ENCODE data around the gene SLC39A13.

Gene SLC39A13

DNA sequence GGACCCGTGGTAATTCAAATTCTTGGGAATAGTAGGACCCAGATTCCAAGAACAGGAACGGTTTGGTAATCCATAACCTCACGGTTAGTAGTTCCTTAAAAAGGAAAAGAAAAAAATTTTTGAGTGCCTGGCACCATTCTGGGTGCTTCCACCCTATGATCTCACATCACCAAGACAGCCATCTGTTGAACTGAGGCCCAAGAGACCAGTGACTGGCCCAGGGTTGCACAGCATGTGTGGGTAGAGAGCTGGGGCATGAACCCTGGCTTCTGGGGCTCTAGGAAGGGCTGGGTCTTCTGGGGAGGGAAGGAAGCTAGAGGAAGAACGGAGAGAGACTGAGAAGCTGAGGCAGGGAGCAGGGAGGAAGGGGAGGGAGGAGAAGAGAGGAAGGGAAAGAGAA, 25.3 kb upstream of the SLC39A13 start:
- H3K9ac ChIP-seq (ENCODE audit: low read depth in 1 of 2, low read length in 2 of 2), result no peak overlapping the region
- H3K9me3 ChIP-seq (ENCODE audit: control insufficient read depth in 1 of 2, low read length in 2 of 2), result no peaks in the 10 kb centered on the region
- no peaks in the 10 kb centered on the region for H3K27me3 ChIP-seq (ENCODE audit: control insufficient read depth in 1 of 2, insufficient read depth in 2 of 2, low read length in 2 of 2)
- no peaks in the 10 kb centered on the region for H3K36me3 ChIP-seq (ENCODE audit: control insufficient read depth in 1 of 2, insufficient read depth in 2 of 2, low read length in 2 of 2)
- no peak overlapping the region for H3K27ac ChIP-seq (ENCODE audit: low read depth, low read length)
- H3K4me1 ChIP-seq (ENCODE audit: control insufficient read depth in 1 of 2, insufficient read depth in 2 of 2, low read length in 2 of 2), result no peaks in the 10 kb centered on the region
- no peak overlapping the region for H3K4me3 ChIP-seq (ENCODE audit: low read depth in 1 of 2, low read length in 2 of 2)

DNA sequence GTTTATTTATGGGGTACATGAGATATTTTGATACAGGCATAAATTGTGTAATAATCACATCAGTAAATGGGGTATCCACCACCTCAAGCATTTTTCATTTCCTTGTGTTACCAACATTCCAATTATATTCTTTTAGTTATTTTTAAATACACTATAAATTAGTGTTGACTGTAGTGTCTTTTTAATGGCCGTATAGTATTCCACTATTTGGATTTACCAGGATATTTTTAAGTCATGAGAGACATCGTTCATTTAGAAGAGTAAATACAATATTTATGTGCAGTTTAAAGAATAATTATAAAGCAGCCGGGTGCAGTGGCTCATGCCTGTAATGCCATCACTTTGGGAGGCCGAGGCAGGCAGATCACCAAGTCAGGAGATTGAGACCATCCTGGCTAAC, 23.9 kb upstream of the SLC39A13 start:
- H3K9me3 ChIP-seq (ENCODE audit: control insufficient read depth in 1 of 2, low read length in 2 of 2), result no peaks in the 10 kb centered on the region
- no peaks in the 10 kb centered on the region for H3K27me3 ChIP-seq (ENCODE audit: control insufficient read depth in 1 of 2, insufficient read depth in 2 of 2, low read length in 2 of 2)
- H3K4me1 ChIP-seq (ENCODE audit: control insufficient read depth in 1 of 2, insufficient read depth in 2 of 2, low read length in 2 of 2), result peaks cover 0 to under 1% of the 10 kb centered on the region in 2 donors
- H3K9ac ChIP-seq (ENCODE audit: low read depth in 1 of 2, low read length in 2 of 2), result no peak overlapping the region
- H3K4me3 ChIP-seq (ENCODE audit: low read depth in 1 of 2, low read length in 2 of 2), result no peak overlapping the region
- H3K27ac ChIP-seq (ENCODE audit: low read depth, low read length), result no peak overlapping the region
- no peaks in the 10 kb centered on the region for H3K36me3 ChIP-seq (ENCODE audit: control insufficient read depth in 1 of 2, insufficient read depth in 2 of 2, low read length in 2 of 2)

DNA sequence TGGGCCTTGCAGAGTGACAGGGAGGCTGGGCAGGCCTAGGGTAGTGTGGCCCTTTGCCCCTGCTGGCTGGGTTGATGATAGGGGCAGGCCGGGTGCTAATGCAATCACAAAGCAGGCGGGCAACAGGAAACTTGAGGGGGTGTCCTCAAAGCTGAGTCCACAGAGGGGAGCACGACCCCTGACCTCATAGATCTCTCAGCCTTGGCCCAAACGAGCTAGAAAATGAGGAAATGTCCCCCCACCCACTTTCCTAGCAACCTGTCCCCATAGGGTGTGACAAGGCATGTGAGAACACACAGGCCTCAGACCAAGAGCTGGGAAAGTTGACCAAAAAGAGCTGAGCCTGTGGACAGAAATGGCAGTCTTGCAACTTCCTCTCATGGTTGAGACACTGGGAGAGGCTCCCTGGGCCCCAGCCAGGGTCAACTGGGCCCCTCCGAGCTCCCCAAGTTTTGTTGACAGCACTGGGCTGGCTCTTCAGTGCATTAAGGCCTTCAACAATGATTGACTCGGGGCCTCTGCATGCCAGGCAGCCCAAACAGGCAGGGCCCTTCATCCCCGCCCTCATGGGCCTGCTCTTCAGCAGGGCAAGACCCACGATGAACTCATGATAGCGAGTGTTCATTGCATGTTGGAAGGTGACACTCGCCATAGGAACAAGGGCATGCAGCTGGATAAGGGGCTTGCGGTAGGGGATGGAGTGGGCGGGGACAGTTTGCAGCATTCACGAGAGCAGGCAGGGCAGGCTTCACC, 20.3 kb upstream of the SLC39A13 start:
- no peak overlapping the region for H3K9ac ChIP-seq (ENCODE audit: low read depth in 1 of 2, low read length in 2 of 2)
- no peaks in the 10 kb centered on the region for H3K36me3 ChIP-seq (ENCODE audit: control insufficient read depth in 1 of 2, insufficient read depth in 2 of 2, low read length in 2 of 2)
- H3K27me3 ChIP-seq (ENCODE audit: control insufficient read depth in 1 of 2, insufficient read depth in 2 of 2, low read length in 2 of 2), result no peaks in the 10 kb centered on the region
- H3K27ac ChIP-seq (ENCODE audit: low read depth, low read length), result no peak overlapping the region
- H3K4me3 ChIP-seq (ENCODE audit: low read depth in 1 of 2, low read length in 2 of 2), result no peak overlapping the region
- peaks cover 0 to 8% of the 10 kb centered on the region in 2 donors for H3K4me1 ChIP-seq (ENCODE audit: control insufficient read depth in 1 of 2, insufficient read depth in 2 of 2, low read length in 2 of 2)
- H3K9me3 ChIP-seq (ENCODE audit: control insufficient read depth in 1 of 2, low read length in 2 of 2), result no peaks in the 10 kb centered on the region

DNA sequence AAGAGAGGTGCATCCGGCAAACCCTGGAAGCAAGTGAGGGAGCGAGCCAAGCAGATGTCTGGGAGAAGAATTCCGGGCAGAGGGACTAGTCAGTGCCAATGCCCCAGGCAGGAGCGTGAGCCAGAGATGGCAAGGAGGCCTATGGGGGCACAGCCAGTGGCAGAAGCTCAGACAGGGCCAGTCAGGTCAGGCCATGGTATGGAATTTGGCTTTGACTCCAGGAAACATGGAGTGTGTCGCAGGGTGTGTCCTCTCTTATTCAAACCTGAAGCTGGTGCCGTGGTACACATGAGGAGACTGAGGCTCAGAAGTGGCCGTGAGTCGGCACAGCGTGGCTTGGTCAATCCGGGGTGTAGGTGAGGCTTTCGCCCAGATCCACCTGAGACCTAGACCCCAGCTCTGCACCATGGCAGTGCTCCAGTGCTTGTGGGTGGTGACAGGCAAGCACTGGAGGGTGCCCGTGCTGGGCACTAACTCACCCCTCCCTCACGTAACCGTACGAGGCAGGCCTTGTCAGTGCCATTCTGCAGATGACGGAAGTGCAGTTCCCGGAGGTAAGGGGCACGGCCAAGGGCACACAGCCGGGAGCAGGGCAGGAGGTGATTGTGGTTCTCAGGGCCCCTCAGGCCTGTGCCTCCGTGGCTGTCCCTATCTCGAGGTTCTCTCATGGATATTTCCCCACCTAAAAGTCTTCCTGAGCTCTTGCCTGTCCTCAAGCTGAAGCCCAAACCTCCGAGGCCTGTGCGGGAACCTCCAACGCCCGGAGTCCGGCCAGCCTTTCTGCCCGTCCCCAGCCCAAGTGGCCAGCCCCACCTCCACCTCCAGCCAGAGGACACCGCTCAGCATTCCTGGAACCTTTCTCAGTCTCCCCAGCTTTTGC, 19.5 kb upstream of the SLC39A13 start:
- Histone ChIP-seq H3K27ac (ENCODE audit: low read depth, low read length) (no peak overlapping the region), H3K36me3 (ENCODE audit: control insufficient read depth in 1 of 2, insufficient read depth in 2 of 2, low read length in 2 of 2) (no peaks in the 10 kb centered on the region), H3K4me1 (ENCODE audit: control insufficient read depth in 1 of 2, insufficient read depth in 2 of 2, low read length in 2 of 2) (peaks cover 4 to 15% of the 10 kb centered on the region in 2 donors), H3K9me3 (ENCODE audit: control insufficient read depth in 1 of 2, low read length in 2 of 2) (no peaks in the 10 kb centered on the region), H3K27me3 (ENCODE audit: control insufficient read depth in 1 of 2, insufficient read depth in 2 of 2, low read length in 2 of 2) (no peaks in the 10 kb centered on the region), H3K4me3 (ENCODE audit: low read depth in 1 of 2, low read length in 2 of 2) (no peak overlapping the region), H3K9ac (ENCODE audit: low read depth in 1 of 2, low read length in 2 of 2) (no peak overlapping the region)

DNA sequence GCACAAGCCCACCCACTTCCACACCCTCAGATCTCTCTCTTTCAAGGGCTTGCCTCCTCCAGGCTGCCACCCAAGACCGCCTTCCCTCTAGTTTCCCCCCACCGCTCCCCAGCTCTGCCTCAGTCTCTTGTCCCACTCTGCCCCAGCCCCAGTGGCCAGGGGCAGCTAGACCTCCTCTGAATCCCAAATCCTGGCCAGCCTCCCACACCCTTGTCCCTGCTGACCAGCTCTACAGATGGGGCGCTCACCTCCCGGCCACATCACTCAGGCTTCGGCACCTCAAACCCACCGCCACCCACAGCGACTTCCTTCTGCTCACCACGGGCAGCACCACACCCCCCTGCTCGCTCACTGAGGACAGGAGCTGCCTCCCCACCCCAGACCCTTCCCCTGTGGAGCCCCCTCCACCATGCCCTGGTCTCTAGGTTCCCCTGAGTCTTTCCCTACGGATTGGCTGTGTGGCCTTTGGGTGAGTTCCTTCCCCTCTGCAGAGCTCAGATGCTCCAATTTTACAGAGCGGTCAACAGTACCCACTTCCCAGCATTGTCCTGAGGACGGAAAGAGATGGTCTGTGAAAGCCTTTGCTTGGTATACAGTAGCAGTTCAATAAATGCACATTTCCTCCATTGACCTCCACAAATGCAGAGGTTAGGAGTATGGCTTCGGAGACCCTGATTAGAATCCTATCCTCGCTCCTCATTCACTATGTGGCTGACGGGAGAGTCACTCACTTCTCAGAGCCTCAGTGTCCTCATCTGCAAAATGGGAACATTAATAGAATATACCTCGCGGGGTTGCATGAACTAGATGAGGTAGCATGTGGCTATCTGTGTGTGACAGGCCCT, 18.6 kb upstream of the SLC39A13 start:
- H3K4me1 ChIP-seq (ENCODE audit: control insufficient read depth in 1 of 2, insufficient read depth in 2 of 2, low read length in 2 of 2), result peaks cover 10 to 22% of the 10 kb centered on the region in 2 donors

DNA sequence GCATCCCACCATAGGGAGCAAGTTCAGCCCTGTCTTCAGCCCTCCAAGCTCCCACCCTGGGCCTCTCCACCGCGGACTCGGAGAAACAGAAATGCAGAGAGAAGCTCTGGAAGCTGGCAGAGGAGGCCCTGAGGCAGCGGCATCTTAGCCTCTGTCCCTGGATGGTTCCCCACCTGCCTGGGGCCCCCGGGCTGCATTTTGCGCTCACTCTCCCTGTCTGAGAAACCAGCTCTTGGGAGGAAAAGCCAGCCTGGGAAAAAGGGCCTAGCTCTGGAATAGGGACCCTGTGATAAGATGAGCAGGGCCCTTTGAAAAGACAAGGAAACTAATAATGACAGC, 18.0 kb upstream of the SLC39A13 start:
- Histone ChIP-seq H3K9ac (ENCODE audit: low read depth in 1 of 2, low read length in 2 of 2) (no peak overlapping the region), H3K4me1 (ENCODE audit: control insufficient read depth in 1 of 2, insufficient read depth in 2 of 2, low read length in 2 of 2) (peaks cover 10 to 27% of the 10 kb centered on the region in 2 donors)

More for the DNA sequence above, 18.6 kb upstream of the SLC39A13 start:
- no peak overlapping the region for H3K27ac ChIP-seq (ENCODE audit: low read depth, low read length)
- no peak overlapping the region for H3K4me3 ChIP-seq (ENCODE audit: low read depth in 1 of 2, low read length in 2 of 2)
- H3K36me3 ChIP-seq (ENCODE audit: control insufficient read depth in 1 of 2, insufficient read depth in 2 of 2, low read length in 2 of 2), result no peaks in the 10 kb centered on the region
- no peaks in the 10 kb centered on the region for H3K9me3 ChIP-seq (ENCODE audit: control insufficient read depth in 1 of 2, low read length in 2 of 2)
- H3K27me3 ChIP-seq (ENCODE audit: control insufficient read depth in 1 of 2, insufficient read depth in 2 of 2, low read length in 2 of 2), result no peaks in the 10 kb centered on the region
- H3K9ac ChIP-seq (ENCODE audit: low read depth in 1 of 2, low read length in 2 of 2), result no peak overlapping the region

DNA sequence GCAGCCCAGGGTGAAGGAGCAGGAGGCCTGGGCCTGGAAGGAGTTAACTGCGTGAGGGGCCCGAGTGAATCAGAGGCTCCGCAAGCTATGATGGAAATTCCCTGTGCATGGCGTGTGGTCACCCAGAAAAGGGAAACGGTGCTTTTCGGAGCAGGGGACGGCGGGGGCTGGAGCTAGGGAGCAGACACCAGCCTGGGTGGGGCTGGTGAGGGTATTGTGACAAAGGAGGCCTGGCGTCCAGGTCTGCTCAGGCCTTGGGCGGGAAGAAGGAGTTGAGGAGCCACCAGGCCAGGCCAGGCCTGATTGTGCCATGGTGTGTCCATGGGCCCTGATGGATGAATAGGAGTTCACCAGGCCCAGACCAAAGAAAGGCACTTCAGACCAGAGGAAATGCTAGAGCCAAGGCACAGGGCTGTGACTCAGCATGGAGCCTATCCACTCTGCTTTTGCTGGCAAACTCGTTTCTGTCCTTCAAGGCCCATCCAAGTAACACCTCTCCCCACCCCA, 17.3 kb upstream of the SLC39A13 start:
- no peaks in the 10 kb centered on the region for H3K9me3 ChIP-seq (ENCODE audit: control insufficient read depth in 1 of 2, low read length in 2 of 2)
- no peaks in the 10 kb centered on the region for H3K36me3 ChIP-seq (ENCODE audit: control insufficient read depth in 1 of 2, insufficient read depth in 2 of 2, low read length in 2 of 2)
- peaks cover 10 to 30% of the 10 kb centered on the region in 2 donors for H3K4me1 ChIP-seq (ENCODE audit: control insufficient read depth in 1 of 2, insufficient read depth in 2 of 2, low read length in 2 of 2)
- H3K9ac ChIP-seq (ENCODE audit: low read depth in 1 of 2, low read length in 2 of 2), result no peak overlapping the region
- no peaks in the 10 kb centered on the region for H3K27me3 ChIP-seq (ENCODE audit: control insufficient read depth in 1 of 2, insufficient read depth in 2 of 2, low read length in 2 of 2)
- no peak overlapping the region for H3K4me3 ChIP-seq (ENCODE audit: low read depth in 1 of 2, low read length in 2 of 2)
- H3K27ac ChIP-seq (ENCODE audit: low read depth, low read length), result no peak overlapping the region

More for the DNA sequence above, 18.0 kb upstream of the SLC39A13 start:
- no peak overlapping the region for H3K27ac ChIP-seq (ENCODE audit: low read depth, low read length)
- no peaks in the 10 kb centered on the region for H3K9me3 ChIP-seq (ENCODE audit: control insufficient read depth in 1 of 2, low read length in 2 of 2)
- H3K27me3 ChIP-seq (ENCODE audit: control insufficient read depth in 1 of 2, insufficient read depth in 2 of 2, low read length in 2 of 2), result no peaks in the 10 kb centered on the region
- H3K4me3 ChIP-seq (ENCODE audit: low read depth in 1 of 2, low read length in 2 of 2), result no peak overlapping the region
- H3K36me3 ChIP-seq (ENCODE audit: control insufficient read depth in 1 of 2, insufficient read depth in 2 of 2, low read length in 2 of 2), result no peaks in the 10 kb centered on the region

DNA sequence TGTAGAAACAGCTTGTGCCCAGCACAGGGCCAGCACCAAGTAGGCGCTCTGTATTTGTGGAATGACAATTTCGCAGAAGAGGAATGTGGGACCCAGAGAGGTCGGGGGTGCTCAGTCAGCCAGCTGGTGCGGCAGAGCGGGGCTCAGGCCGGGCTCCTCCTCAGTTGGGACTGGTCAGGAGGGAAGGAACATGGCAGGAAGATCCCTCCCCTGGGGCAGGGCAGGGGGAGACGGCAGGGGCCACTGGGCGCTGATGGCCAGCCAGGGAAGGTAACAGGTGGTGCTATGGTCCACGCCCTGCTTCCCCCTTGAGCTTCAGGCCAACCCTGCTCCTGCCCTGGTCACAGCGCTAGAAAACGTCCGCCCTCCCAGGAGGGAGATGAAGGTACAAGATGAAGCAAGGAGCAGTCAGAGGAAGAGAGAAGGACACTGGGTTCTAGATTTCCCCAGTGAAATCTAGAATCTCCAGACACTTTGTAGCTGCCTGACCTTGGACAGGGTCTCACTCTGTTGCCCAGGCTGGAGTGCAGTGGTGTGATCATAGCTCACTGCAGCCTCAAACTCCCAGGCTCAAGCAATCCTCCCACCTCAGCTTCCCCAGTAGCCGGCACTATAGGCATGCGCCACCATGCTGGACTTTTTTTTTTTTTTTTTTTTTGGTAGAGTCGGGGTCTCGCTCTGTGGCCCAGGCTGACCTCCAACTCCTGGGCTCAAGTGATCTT, 16.5 kb upstream of the SLC39A13 start:
- H3K27me3 ChIP-seq (ENCODE audit: control insufficient read depth in 1 of 2, insufficient read depth in 2 of 2, low read length in 2 of 2), result no peaks in the 10 kb centered on the region
- H3K27ac ChIP-seq (ENCODE audit: low read depth, low read length), result no peak overlapping the region
- H3K9me3 ChIP-seq (ENCODE audit: control insufficient read depth in 1 of 2, low read length in 2 of 2), result no peaks in the 10 kb centered on the region
- no peak overlapping the region for H3K9ac ChIP-seq (ENCODE audit: low read depth in 1 of 2, low read length in 2 of 2)
- no peaks in the 10 kb centered on the region for H3K36me3 ChIP-seq (ENCODE audit: control insufficient read depth in 1 of 2, insufficient read depth in 2 of 2, low read length in 2 of 2)
- no peak overlapping the region for H3K4me3 ChIP-seq (ENCODE audit: low read depth in 1 of 2, low read length in 2 of 2)
- H3K4me1 ChIP-seq (ENCODE audit: control insufficient read depth in 1 of 2, insufficient read depth in 2 of 2, low read length in 2 of 2), result peaks cover 10 to 30% of the 10 kb centered on the region in 2 donors

DNA sequence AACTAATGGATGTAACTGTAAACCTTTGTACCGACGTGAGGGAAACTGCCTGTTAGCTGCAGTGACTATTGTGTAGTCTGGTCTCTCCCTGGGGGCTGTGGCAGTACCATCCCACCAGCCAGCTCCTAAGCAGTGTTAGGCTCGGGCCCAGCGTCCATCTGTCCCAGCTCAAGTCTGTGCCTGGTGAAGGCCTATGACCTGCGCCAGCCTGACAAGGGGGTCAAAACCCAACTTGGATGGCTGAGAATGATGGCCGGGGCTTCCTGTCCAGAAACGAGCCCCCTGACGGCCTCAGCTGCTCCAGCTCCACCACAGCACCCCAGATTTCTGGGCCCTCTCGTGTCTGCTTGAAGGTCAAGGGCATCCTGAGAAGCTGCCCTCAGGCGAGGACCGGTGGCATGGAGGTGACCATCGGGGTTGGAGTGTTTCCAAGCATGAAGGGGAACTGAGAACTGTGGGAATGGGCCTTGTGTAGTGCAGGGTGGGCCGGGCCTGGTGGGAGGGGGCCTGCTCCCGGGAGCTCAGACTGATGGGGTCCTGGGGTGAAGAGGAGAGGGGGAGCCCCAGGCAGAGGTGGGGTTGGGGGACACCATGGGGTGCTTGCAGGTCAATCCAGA, 15.7 kb upstream of the SLC39A13 start:
- no peaks in the 10 kb centered on the region for H3K27me3 ChIP-seq (ENCODE audit: control insufficient read depth in 1 of 2, insufficient read depth in 2 of 2, low read length in 2 of 2)
- H3K9ac ChIP-seq (ENCODE audit: low read depth in 1 of 2, low read length in 2 of 2), result no peak overlapping the region
- no peak overlapping the region for H3K4me3 ChIP-seq (ENCODE audit: low read depth in 1 of 2, low read length in 2 of 2)
- no peaks in the 10 kb centered on the region for H3K9me3 ChIP-seq (ENCODE audit: control insufficient read depth in 1 of 2, low read length in 2 of 2)
- no peaks in the 10 kb centered on the region for H3K36me3 ChIP-seq (ENCODE audit: control insufficient read depth in 1 of 2, insufficient read depth in 2 of 2, low read length in 2 of 2)
- no peak overlapping the region for H3K27ac ChIP-seq (ENCODE audit: low read depth, low read length)
- peaks cover 10 to 30% of the 10 kb centered on the region in 2 donors for H3K4me1 ChIP-seq (ENCODE audit: control insufficient read depth in 1 of 2, insufficient read depth in 2 of 2, low read length in 2 of 2)
